Eye (tissue), 1 donor: ENCODE measurements around the gene PPARD.

Experiments
- DNase-seq: peaks from one replicate; pipeline ENCODE4 v3.0.0-alpha.2; 2015

The PPARD gene

GRCh38 chr6:35448191-35448590 is 105.8 kb downstream of the PPARD start:
- DNase-seq, result peak; percentile 29

GRCh38 chr6:35449287-35449881 is 107.0 kb downstream of the PPARD start:
- peak; percentile 87 for DNase-seq

DNA sequence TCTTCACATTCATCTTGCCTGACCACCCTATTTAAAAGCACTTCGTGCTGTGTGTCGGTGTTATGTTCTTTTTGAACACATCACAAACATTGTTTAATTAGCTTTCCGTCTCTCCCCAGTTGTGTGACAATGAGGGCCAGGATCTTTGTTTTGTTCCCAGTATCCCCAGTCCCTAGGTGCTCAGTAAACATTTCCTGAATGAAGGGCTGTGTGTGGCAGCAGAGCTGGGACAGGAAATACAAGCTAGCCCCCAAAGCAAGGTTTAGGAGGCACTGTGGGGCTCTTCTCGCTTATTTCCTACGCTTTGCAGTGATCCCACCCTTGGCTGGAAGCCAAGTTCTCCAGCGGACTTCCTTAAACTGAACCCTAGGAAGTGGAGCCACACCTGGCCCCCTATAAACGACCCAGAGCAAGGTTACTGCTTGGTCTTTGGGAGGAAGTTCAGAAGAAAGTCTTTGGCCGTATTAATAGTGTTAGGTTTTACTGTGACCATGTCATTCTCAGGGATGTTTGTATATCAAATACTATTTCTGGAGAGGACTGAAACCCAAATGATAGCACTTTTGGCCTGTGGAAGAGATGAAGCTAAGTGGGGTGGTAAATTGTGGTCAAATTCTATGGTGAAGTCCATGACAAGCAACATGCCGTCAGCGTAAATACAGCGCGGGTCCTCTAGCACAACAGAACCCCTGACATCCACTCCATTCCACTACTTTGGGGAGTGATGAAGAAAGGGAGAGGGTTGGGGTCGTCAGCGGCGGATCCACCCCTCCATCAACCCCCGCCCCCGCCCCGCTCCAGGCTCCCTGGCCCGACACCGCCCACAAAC is 109.2 kb downstream of the PPARD start:
- no peak for DNase-seq

GRCh38 chr6:35452183-35453090 is 110.1 kb downstream of the PPARD start, which contains the start of gene FANCE:
Gene FANCE (plus strand): TSS chr6:35452338. CDS start chr6:35452546, 208 bp downstream.
- DNase-seq, result peak; percentile 98

GRCh38 chr6:35453236-35453635 is 110.9 kb downstream of the PPARD start:
- no peak for DNase-seq

DNA sequence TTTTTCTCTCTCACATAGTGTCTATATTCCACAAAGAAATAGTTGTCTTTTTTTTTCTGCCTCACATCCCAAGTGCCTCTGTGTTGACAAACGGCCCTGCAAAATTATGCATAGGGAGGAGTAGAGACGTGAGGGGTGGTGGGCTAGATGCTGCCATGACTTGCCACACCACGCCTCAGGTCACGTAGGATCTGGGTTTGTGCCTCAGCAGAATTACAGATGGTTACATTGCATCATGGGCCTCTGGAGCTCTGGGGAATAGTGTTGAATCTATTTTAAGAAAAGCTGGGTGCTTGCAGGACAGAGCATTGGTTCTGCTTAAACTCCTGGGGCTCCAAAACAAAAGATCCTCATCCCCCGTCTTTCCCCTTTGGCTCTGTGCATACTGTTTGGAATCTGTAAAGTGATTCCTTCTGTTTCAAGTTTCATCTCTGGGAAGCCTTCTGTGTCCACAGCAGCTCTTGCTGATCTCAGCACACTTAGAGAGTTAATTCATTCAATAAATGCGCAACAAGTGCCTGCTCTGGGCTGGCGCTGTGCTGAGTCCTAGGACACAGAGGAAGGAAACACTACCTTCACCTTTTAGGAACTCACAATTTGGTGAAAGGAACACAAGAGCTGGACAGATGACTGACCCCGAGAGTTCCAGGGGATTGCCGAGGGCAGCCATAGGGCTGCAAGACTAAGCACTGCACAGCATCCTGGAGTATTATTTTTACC is 112.2 kb downstream of the PPARD start:
- no peak for DNase-seq

GRCh38 chr6:35457907-35458306 is 115.5 kb downstream of the PPARD start:
- no peak for DNase-seq

DNA sequence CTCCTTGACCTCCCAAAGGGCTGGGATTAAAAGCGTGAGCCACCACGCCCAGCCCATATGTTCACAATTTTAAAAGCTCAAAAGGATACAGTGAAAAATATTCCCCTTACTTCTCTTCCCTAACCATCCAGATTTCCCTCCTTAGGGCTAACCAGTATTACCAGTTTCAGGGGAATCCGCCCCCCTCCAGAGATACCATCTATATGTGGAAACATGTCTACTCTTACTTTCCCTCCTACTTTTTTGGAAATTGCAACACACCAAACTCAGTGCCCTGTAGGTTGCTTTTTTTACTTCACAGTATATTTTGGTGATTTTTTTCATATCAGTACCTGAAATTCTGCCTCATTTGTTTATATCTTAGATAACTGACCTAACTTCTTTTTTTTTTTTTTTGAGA is 118.9 kb downstream of the PPARD start:
- no peak for DNase-seq

- no peak for DNase-seq
Observed at GRCh38 chr6:35463292-35463691, 120.9 kb downstream of the PPARD start.

DNA sequence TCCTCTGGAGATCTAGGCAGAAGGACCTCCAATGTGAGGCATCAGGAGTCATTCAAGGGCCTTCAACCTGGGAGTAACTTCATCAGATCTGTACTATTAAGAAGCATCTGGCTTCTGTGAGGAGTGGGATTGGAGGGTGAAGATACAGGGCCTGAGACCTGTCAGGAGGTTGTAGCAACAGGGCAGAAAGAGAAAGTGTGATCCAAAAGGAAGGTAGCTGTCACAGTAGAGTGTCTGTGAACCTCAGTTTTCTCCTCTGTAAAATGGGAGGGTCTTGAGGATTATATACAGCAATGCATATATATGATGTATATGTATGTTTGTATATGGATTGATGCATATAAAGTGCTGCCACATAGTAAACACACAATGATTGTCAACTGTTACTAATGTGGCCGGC is 123.3 kb downstream of the PPARD start:
- DNase-seq, result no peak

DNA sequence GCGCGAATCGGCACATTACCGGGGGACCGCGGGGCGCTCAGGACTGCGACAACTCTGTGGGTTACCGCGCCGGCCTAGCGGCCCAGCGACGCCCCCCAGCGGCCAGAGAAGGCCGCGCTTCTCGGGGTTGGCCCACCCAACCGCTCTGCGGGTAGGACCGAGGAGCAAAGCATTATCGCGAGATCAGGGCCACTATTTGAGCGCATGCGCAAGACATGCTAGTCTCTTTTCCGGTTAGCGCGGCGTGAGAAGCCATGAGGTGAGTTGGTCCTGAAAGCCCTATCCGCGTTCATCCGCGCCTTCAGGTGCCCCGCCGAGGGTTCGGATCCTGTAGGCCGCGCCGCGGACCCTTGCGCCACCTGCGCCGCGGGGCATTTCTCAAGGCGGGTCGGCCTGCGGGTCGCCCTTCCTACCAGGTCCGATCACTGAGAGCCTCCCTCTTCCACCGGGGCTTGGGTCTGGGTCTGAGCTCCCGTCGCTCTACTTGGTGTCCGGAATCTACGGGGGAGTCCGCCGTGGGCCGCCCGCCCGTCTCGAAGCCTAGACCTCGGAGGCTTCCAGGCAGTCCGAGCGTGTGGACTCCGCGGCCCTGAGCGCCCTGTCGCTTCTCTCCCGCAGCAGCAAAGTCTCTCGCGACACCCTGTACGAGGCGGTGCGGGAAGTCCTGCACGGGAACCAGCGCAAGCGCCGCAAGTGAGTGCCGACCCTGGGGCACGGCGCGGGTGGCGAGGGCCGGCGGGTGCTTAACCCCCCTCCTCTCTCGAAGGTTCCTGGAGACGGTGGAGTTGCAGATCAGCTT is 126.0 kb downstream of the PPARD start, which contains the start of gene RPL10A:
Gene RPL10A, plus strand, starts transcription at position 221 of the 799 bp plus-strand sequence. Its CDS starts 34 bp downstream, at position 255.
- DNase-seq, result peak; percentile 100

GRCh38 chr6:35468980-35469750 is 126.8 kb downstream of the PPARD start:
- DNase-seq, result no peak

GRCh38 chr6:35469751-35470662 is 127.6 kb downstream of the PPARD start:
- DNase-seq, result no peak

- DNase-seq, result no peak
Observed at GRCh38 chr6:35470663-35471120, 128.3 kb downstream of the PPARD start.

DNA sequence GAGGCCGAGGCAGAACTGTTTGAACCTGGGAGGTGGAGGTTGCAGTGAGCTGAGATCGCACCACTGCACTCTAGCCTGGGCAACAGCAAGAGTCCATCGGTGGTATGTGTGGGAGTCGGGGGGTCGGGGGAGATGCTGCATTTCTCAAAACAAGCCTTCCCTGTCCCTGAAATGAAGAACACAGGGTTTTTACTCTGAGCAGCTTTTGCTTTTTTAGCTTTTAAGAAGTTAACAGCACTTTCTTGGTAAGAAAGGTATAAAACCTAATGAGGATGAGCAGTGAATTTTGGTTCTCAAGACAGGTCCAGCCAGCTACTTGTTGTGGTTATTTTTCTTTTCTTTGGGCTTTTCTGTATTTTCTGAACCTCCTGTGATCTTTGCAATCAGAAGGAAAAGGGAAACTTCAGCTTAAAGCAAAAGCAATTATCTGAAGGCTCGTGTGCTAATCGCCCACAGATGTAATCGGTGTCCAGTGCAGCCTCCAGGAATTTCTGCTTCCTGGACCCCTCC is 129.5 kb downstream of the PPARD start:
- no peak for DNase-seq

GRCh38 chr6:35473075-35473849 is 130.9 kb downstream of the PPARD start:
- no peak for DNase-seq

DNA sequence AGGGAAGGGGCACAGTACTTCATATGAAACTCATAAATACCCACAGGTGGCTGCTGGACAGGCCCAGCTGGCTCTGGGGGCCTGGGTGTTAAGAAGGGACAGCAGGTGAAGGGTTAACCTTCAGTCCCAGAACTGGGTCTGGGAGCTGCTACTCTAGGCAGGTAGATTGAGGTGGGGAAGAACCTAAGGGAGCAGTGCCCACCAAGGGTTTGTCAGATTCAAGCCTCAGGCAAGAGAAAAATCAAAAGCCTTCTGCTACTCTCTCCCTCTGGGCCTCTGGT is 131.4 kb downstream of the PPARD start:
- DNase-seq, result no peak

GRCh38 chr6:35474131-35474941 is 132.0 kb downstream of the PPARD start:
- no peak for DNase-seq
